Spleen (tissue), 7 donors: ENCODE measurements around the gene SLC7A10.

Experiments
- CTCF ChIP-seq, 11 experiments: fragments of 200-600 bp in 7 of 11; fragments of 450-650 bp in 4 of 11; sonication (generic) in 4 of 11; IDR thresholded peaks in 8 of 11; conservative IDR thresholded peaks in 3 of 11; 1 replicate in 7 of 11; 2 replicates in 4 of 11; pipeline versions ENCODE4 v1.4.0 to v1.8.0; 2016 to 2021; ENCODE audit warnings: antibody characterized with exemption in 11 of 11, inconsistent platforms in 4 of 11, mild to moderate bottlenecking in 1 of 11
- POLR2A ChIP-seq, 3 donors: fragments of 450-650 bp; IDR thresholded peaks; one replicate each; pipeline ENCODE4 v1.5.1; 2017; ENCODE audit warnings: antibody characterized with exemption in 3 of 3, mild to moderate bottlenecking in 1 of 3
- donor health status: DM: no; HTN: no; CAD: no; lungs with moderate emphysema.
- donor health status: DM: no; HTN: no; CAD: no.
- donor health status: DM: no; HTN: no; CAD: no.

- no peak for TF ChIP-seq CTCF (IDR thresholded peaks at IDR 0.05 in 8 of 11, conservative IDR thresholded peaks at IDR 0.05 in 3 of 11)
- TF ChIP-seq POLR2A (IDR thresholded peaks at IDR 0.05): no peak
Measured at GRCh38 chr19:33201886-33202545, 23.6 kb downstream of the SLC7A10 start.
